HCT116 (cell line): ENCODE results near the gene C11orf58. TPM values are rescaled to one million over a fixed set of nuclear protein-coding genes. Genes with fewer than 3 reads are reported as not detected.

Experiments used
- ATAC-seq: fragments of 200-7000 bp; cut with Tn5 transposase; 2 replicates; pipeline ENCODE4 v1.9.1; 2020; ENCODE audit warnings: mild to moderate bottlenecking, moderate library complexity
- BruUV-seq: library from RNA; stranded (reverse); fragments of 400-500 nt; replicated peaks from 2 replicates; lab custom pipeline; 2021; lab: Mats Ljungman, UMichigan
- CTCF ChIA-PET: fragments of 300-600 bp; sonication (Branson Sonifier 250); formaldehyde crosslinking; loops from one replicate; lab custom pipeline; 2021; ENCODE audit warnings: antibody characterized with exemption; lab: Charles Lee
- POLR2A ChIA-PET: fragments of 300-600, 350-600 bp; sonication (Branson Sonifier 250); formaldehyde crosslinking; loops from one replicate; lab custom pipeline; 2021; ENCODE audit warnings: antibody characterized with exemption; lab: Charles Lee
- RAD21 ChIA-PET, 2 experiments: fragments of 300-600 bp; sonication (Branson Sonifier 250); formaldehyde crosslinking; loops; one replicate each; lab custom pipeline; 2023; ENCODE audit warnings: low total read pairs in 2 of 2; ENCODE audit not compliant: uncharacterized antibody in 2 of 2, unreplicated experiment in 2 of 2, low non-redundant PET in 1 of 2; lab: Charles Lee
- DNase-seq: peaks from one replicate; pipeline ENCODE4 v3.0.0-alpha.2; 2010; ENCODE audit warnings: low read depth, low spot score
- H2AFZ ChIP-seq: fragments of 200-600 bp; shearing (Covaris generic), sonication (generic); 2 replicates; pipeline ENCODE4 v1.6.1; 2017; ENCODE audit warnings: low read depth, mixed run types, mixed read lengths, antibody characterized with exemption, low read length; ENCODE audit not compliant: poor library complexity, severe bottlenecking
- H3K27ac ChIP-seq: 2 replicates; pipeline ENCODE4 v1.5.1; 2012; ENCODE audit warnings: low read depth, low read length
- H3K27me3 ChIP-seq: fragments of 200-600 bp; sonication (generic); 2 replicates; pipeline ENCODE4 v1.6.1; 2016; ENCODE audit warnings: mixed run types, low read length, mixed read lengths; ENCODE audit not compliant: insufficient read depth
- H3K36me3 ChIP-seq, 2 experiments: fragments of 200-500 bp in 1 of 2; fragments of 200-600 bp in 1 of 2; sonication (Bioruptor generic) in 1 of 2; sonication (generic) in 1 of 2; 2 replicates each; pipeline versions ENCODE4 v1.5.1 to v1.6.1; 2014 to 2016; ENCODE audit warnings: low read length in 2 of 2, inconsistent platforms in 1 of 2, mixed read lengths in 1 of 2, mixed run types in 1 of 2; ENCODE audit not compliant: insufficient read depth in 2 of 2, control insufficient read depth in 1 of 2
- H3K4me1 ChIP-seq, 2 experiments: fragments of 200-600 bp in 1 of 2; sonication (generic) in 1 of 2; 2 replicates each; pipeline versions ENCODE4 v1.5.1 to v1.6.1; 2012 to 2017; ENCODE audit warnings: low read length in 2 of 2, inconsistent platforms in 1 of 2, mild to moderate bottlenecking in 1 of 2, mixed read lengths in 1 of 2, mixed run types in 1 of 2, moderate library complexity in 1 of 2; ENCODE audit not compliant: insufficient read depth in 2 of 2, control insufficient read depth in 1 of 2
- H3K4me2 ChIP-seq: fragments of 200-600 bp; sonication (generic); 2 replicates; pipeline ENCODE4 v1.6.1; 2017; ENCODE audit warnings: mixed run types, low read length, mixed read lengths
- H3K4me3 ChIP-seq, 2 experiments: fragments of 200-600 bp in 1 of 2; sonication (generic) in 1 of 2; replicated peaks in 1 of 2; 2 replicates each; pipeline ENCODE4 v1.5.1; 2011 to 2016; ENCODE audit warnings: low read length in 2 of 2, control low read depth in 1 of 2, low read depth in 1 of 2, mild to moderate bottlenecking in 1 of 2, mixed read lengths in 1 of 2, mixed run types in 1 of 2
- H3K79me2 ChIP-seq: fragments of 200-600 bp; sonication (generic); 2 replicates; pipeline ENCODE4 v1.6.1; 2017; ENCODE audit warnings: mild to moderate bottlenecking, mixed run types, low read length, moderate library complexity, mixed read lengths; ENCODE audit not compliant: insufficient read depth
- H3K9ac ChIP-seq: fragments of 200-600 bp; sonication (generic); 2 replicates; pipeline ENCODE4 v1.6.1; 2016; ENCODE audit warnings: low read length, mixed read lengths
- H3K9me2 ChIP-seq: fragments of 200-600 bp; sonication (generic), shearing (Covaris generic); 2 replicates; pipeline ENCODE4 v1.6.1; 2017; ENCODE audit warnings: mixed run types, mild to moderate bottlenecking, moderate library complexity; ENCODE audit not compliant: insufficient read depth
- H3K9me3 ChIP-seq, 2 experiments: fragments of 200-500 bp in 1 of 2; fragments of 200-600 bp in 1 of 2; sonication (Bioruptor generic) in 1 of 2; sonication (generic) in 1 of 2; 2 replicates each; pipeline ENCODE4 v1.6.1; 2014 to 2017; ENCODE audit warnings: low read length in 2 of 2, mixed read lengths in 2 of 2, inconsistent platforms in 1 of 2, low read depth in 1 of 2, mild to moderate bottlenecking in 1 of 2, mixed run types in 1 of 2, moderate library complexity in 1 of 2; ENCODE audit not compliant: control insufficient read depth in 1 of 2, insufficient read depth in 1 of 2
- H4K20me1 ChIP-seq: fragments of 200-600 bp; sonication (generic), shearing (Covaris generic); 2 replicates; pipeline ENCODE4 v1.6.1; 2017; ENCODE audit warnings: mixed run types, mild to moderate bottlenecking, moderate library complexity; ENCODE audit not compliant: insufficient read depth
- CBX3 ChIP-seq: IDR thresholded peaks from 2 replicates; pipeline ENCODE4 v1.6.1; 2012; ENCODE audit warnings: low read depth
- CEBPB ChIP-seq: IDR thresholded peaks from 2 replicates; pipeline ENCODE4 v1.6.1; 2012; ENCODE audit warnings: low read depth
- EGR1 ChIP-seq: IDR thresholded peaks from 2 replicates; pipeline ENCODE4 v1.6.1; 2012; ENCODE audit warnings: low read depth
- ELF1 ChIP-seq: IDR thresholded peaks from 2 replicates; pipeline ENCODE4 v1.6.1; 2012; ENCODE audit warnings: low read depth, borderline replicate concordance
- EZH2 ChIP-seq: fragments of 200-600 bp; sonication (generic); IDR thresholded peaks from 2 replicates; pipeline ENCODE4 v1.6.1; 2017; ENCODE audit warnings: antibody characterized with exemption, mixed run types
- EZH2phosphoT487 ChIP-seq: fragments of 200-600 bp; IDR thresholded peaks from 2 replicates; pipeline ENCODE4 v1.6.1; 2018; ENCODE audit warnings: antibody characterized with exemption, borderline replicate concordance
- JUND ChIP-seq: IDR thresholded peaks from 2 replicates; pipeline ENCODE4 v1.6.1; 2012
- MAX ChIP-seq: IDR thresholded peaks from 2 replicates; pipeline ENCODE4 v1.6.1; 2012
- POLR2AphosphoS5 ChIP-seq: IDR thresholded peaks from 2 replicates; pipeline ENCODE4 v1.6.1; 2011; ENCODE audit warnings: mild to moderate bottlenecking, low read depth, low read length, moderate library complexity
- REST ChIP-seq: IDR thresholded peaks from 2 replicates; pipeline ENCODE4 v1.6.1; 2012; ENCODE audit warnings: low read depth
- SP1 ChIP-seq: IDR thresholded peaks from 2 replicates; pipeline ENCODE4 v1.6.1; 2012; ENCODE audit warnings: low read depth
- SRF ChIP-seq: IDR thresholded peaks from 2 replicates; pipeline ENCODE4 v1.6.1; 2012; ENCODE audit warnings: low read depth
- YY1 ChIP-seq: IDR thresholded peaks from 2 replicates; pipeline ENCODE4 v1.6.1; 2011; ENCODE audit warnings: low read length, low read depth, moderate library complexity, mild to moderate bottlenecking; ENCODE audit not compliant: insufficient replicate concordance; ENCODE audit errors: extremely low read depth
- ZBTB33 ChIP-seq: IDR thresholded peaks from 2 replicates; pipeline ENCODE4 v1.6.1; 2011; ENCODE audit warnings: mild to moderate bottlenecking, low read length, moderate library complexity; ENCODE audit not compliant: insufficient replicate concordance; ENCODE audit errors: extremely low read depth
- ZFX ChIP-seq: fragments of 450-650 bp; IDR thresholded peaks from 2 replicates; pipeline ENCODE4 v1.6.1; 2017
- intact Hi-C: fragments of 100-400 bp; cut with micrococcal nuclease; formaldehyde crosslinking; loops from 2 replicates; pipeline ENCODE4 v1.10.0; 2022
- total RNA-seq: library from RNA; stranded (reverse); gene quantifications from one replicate; pipeline ENCODE4 v1.2.1, GENCODE V29; 2021; ENCODE audit not compliant: unreplicated experiment

Gene C11orf58
- total RNA-seq, 1 experiment from 2014 or later, result 108 TPM

- Histone ChIP-seq H3K4me2 (peak overlapping the region; percentile 60), H3K9ac (no peak overlapping the region), H3K36me3 (no peaks in the 10 kb centered on the region), H3K79me2 (no peaks in the 10 kb centered on the region), H3K4me3 (peak overlapping the region in 1 of 2 experiments; percentile 9; a peak in 1 of 4 replicates), H3K9me3 (no peaks in the 10 kb centered on the region), H3K9me2 (no peaks in the 10 kb centered on the region), H2AFZ (no peak overlapping the region), H4K20me1 (no peaks in the 10 kb centered on the region), H3K4me1 (peaks cover 34 to 43% of the 10 kb centered on the region in 2 experiments), H3K27me3 (no peaks in the 10 kb centered on the region), H3K27ac (no peak overlapping the region)
- ChIA-PET POLR2A (interaction anchor here (1.0 kb wide), 1 partner anchor 145 kb away, joined by 3 read pairs; no protein-coding TSS in a partner anchor), RAD21 (no interaction called here), CTCF (no interaction called here)
- no TSS peak for BruUV-seq
- intact Hi-C loops, result no loop called here
- DNase-seq (no peak), ATAC-seq (peak; percentile 25; the same call in 1 of the 2 replicates)
- TF ChIP-seq EZH2phosphoT487 (no peak), CEBPB (no peak), POLR2AphosphoS5 (no peak), JUND (no peak), CBX3 (no peak), SRF (no peak), SP1 (no peak), ZFX (no peak), ELF1 (no peak)
These were observed 39.1 kb downstream of the C11orf58 start for GRCh38 chr11:16777613-16777975.

GRCh38 chr11:16778286-16778685 is 39.8 kb downstream of the C11orf58 start:
- peak overlapping the region; percentile 60 for H3K4me2 ChIP-seq
- intact Hi-C loops, result no loop called here
- ChIA-PET CTCF (no interaction called here), POLR2A (no interaction called here), RAD21 (no interaction called here)
- DNase-seq, result no peak
- H3K36me3 ChIP-seq, result no peaks in the 10 kb centered on the region
- no peaks in the 10 kb centered on the region for H3K27me3 ChIP-seq
- no peak overlapping the region for H3K27ac ChIP-seq
- no peaks in the 10 kb centered on the region for H3K9me3 ChIP-seq
- H3K9me2 ChIP-seq, result no peaks in the 10 kb centered on the region
- no peak for ATAC-seq
- H4K20me1 ChIP-seq, result no peaks in the 10 kb centered on the region
- no peak overlapping the region for H3K9ac ChIP-seq
- no peaks in the 10 kb centered on the region for H3K79me2 ChIP-seq
- no TSS peak for BruUV-seq
- H3K4me3 ChIP-seq, result no peak overlapping the region
- H3K4me1 ChIP-seq, result peaks cover 35 to 45% of the 10 kb centered on the region in 2 experiments
- H2AFZ ChIP-seq, result no peak overlapping the region
- TF ChIP-seq YY1 (no peak), EZH2 (no peak), REST (no peak), MAX (no peak), ZBTB33 (no peak), EGR1 (no peak), POLR2AphosphoS5 (no peak)
